Astrocyte (in vitro differentiated cells and primary cell): ENCODE results near the gene OTUD7B.

ENCODE experiments used
- CTCF ChIP-seq: IDR thresholded peaks from 2 replicates; pipeline ENCODE4 v1.5.1; 2011; ENCODE audit warnings: low read depth, mild to moderate bottlenecking, inconsistent platforms, low read length, moderate library complexity; ENCODE audit not compliant: insufficient read depth
- EZH2 ChIP-seq: IDR thresholded peaks from 2 replicates; pipeline ENCODE4 v1.6.1; 2012; ENCODE audit warnings: mild to moderate bottlenecking, low read length, inconsistent platforms; ENCODE audit not compliant: insufficient read depth

- TF ChIP-seq CTCF (no peak), EZH2 (no peak)
Observed at GRCh38 chr1:149949911-149950310, 60.6 kb downstream of the OTUD7B start.
